ENCODE results near the gene WRNIP1.

The WRNIP1 gene

DNA sequence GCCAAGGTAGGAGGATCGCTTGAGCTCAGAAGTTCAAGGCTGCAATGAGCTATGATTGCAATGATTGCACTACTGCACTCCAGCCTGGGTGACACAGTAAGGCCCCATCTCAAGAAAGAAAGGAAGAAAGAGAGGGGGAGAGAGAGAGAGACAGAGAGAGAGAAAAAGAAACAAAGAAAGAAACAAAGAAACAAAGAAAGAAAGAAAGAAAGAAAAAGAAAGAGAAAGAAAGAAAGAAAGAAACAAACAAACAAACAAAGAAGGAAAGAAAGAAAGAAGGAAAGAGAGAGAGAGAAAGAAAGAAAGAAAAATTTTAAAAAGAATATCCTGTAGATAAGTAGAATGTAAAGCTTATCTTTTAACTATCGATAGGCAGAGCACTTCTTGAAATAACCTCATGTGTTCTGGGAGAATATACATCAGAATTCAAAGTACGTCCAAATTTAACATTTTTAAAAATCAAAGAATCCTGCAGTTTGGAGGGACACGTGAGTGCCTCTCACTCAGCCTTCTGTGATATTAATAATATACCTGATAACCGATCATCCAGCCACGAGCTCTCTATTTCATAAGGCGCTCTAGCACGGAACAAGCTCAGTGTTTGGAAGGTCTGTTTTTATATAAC lies 39.7 kb upstream of the WRNIP1 start:
- TF ChIP-seq, protein P1, sequence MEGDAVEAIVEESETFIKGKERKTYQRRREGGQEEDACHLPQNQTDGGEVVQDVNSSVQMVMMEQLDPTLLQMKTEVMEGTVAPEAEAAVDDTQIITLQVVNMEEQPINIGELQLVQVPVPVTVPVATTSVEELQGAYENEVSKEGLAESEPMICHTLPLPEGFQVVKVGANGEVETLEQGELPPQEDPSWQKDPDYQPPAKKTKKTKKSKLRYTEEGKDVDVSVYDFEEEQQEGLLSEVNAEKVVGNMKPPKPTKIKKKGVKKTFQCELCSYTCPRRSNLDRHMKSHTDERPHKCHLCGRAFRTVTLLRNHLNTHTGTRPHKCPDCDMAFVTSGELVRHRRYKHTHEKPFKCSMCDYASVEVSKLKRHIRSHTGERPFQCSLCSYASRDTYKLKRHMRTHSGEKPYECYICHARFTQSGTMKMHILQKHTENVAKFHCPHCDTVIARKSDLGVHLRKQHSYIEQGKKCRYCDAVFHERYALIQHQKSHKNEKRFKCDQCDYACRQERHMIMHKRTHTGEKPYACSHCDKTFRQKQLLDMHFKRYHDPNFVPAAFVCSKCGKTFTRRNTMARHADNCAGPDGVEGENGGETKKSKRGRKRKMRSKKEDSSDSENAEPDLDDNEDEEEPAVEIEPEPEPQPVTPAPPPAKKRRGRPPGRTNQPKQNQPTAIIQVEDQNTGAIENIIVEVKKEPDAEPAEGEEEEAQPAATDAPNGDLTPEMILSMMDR (IDR thresholded peaks at IDR 0.05; ENCODE audit: low read depth, low read length, missing control alignments): no peak
- no peak overlapping the region for H3K4me3 ChIP-seq (replicated peaks; ENCODE audit: low read depth, low read length)
- DNase-seq (ENCODE audit: extremely low read depth, low read depth): no peak

DNA sequence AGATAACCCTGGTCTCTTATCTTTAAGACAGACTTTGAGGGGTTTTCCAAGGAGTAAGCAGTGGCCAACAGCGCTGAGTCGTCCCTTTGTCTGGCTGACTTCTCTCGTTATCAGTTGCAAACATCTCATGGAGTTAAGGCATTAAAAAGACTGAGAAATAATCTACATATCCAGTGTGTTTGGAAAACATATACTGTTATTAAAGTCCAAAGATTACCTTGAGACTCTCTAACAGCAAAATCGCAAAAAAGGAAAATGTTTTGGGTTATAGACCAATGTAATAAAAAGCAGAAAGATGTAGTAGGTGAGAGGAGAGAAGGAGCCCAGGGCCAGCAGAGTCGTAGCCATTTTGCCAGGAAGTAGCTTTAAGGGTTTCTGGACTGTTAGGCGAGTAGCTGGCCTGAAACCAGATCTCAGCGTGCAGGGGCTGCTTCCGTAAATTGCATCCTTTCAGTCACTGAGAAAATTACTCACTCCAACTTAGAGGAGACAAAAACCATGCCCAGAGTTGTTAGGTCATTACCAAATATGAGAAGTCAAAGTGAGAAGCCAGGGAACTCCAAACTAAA lies 39.1 kb upstream of the WRNIP1 start:
- no peak for DNase-seq (ENCODE audit: extremely low read depth, low read depth)

GRCh38 chr6:2729921-2730320 lies 35.3 kb upstream of the WRNIP1 start:
- TF ChIP-seq, protein P1 (IDR thresholded peaks at IDR 0.05; ENCODE audit: low read depth, low read length, missing control alignments): no peak
- H3K4me3 ChIP-seq (replicated peaks; ENCODE audit: low read depth, low read length): no peak overlapping the region
- DNase-seq (ENCODE audit: extremely low read depth, low read depth): no peak

More for the DNA sequence above, 39.1 kb upstream of the WRNIP1 start:
- TF ChIP-seq, protein P1 (IDR thresholded peaks at IDR 0.05; ENCODE audit: low read depth, low read length, missing control alignments): no peak
- no peak overlapping the region for H3K4me3 ChIP-seq (replicated peaks; ENCODE audit: low read depth, low read length)

DNA sequence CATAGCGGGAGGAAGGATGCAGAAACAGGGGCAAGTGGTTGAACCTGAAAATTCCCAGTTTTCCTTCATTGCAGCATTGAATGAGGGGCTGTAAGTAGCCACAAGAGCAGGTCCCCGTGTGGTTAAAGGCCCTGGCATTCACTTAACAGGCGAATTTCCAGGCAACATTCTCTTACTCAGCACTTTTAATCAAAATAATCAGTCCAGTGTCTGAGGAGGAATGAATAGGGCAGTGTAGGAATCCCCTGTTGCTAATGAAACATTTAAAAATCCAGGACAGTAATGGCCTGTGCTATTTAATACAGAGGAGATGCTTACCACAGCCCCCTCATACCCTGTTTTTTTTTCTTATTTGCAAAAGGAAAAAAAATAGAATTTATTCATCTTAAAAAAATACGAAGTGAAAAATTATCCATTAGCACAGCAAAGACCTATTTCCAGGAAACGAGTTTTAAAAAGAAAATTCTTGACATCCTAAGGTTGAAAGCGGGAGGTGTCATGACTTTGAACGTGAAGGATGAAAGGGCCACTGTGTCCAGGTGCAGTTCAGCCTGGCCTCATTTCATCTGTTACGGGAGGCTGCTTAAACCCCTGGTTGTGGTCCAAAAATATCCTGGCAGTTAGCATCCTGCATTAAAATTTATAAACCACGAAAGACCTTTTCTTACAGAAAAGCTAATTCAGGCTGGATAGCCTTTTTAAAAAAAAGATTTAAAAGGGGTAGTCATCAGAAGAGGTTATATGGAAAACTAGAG lies 34.7 kb upstream of the WRNIP1 start:
- TF ChIP-seq, protein P1 (IDR thresholded peaks at IDR 0.05; ENCODE audit: low read depth, low read length, missing control alignments): no peak
- DNase-seq (ENCODE audit: extremely low read depth, low read depth): no peak
- H3K4me3 ChIP-seq (replicated peaks; ENCODE audit: low read depth, low read length): no peak overlapping the region

GRCh38 chr6:2731281-2731909 lies 33.8 kb upstream of the WRNIP1 start:
- DNase-seq (ENCODE audit: extremely low read depth, low read depth): no peak
- no peak overlapping the region for H3K4me3 ChIP-seq (replicated peaks; ENCODE audit: low read depth, low read length)
- TF ChIP-seq, protein P1 (IDR thresholded peaks at IDR 0.05; ENCODE audit: low read depth, low read length, missing control alignments): no peak

DNA sequence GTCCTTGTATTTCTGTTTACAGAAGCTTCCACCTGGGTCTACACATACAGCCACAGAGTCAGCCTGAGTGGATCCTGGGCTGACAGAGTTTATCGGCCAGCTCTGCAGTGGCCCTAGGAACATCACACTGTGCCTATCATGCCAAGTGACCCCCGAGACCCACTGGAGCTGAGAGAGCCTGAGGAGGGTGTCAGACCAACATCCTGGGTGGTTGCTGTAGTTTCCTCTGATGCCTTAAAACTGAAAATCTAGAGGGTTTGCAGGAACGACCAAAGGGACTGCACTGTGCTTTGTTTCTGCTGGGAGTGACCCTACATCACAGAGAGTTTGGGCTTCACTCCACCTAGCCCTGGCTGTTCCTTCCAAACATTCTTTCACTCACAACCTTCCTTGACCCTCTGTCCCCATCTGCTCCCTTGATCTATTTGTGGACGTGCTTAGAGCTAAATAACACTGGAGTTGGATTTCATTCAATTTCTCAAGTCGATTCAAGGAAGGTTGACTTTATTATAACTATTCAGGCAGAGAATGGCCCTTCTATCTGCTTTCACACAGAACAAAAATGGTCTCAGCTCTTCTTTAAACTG lies 32.6 kb upstream of the WRNIP1 start:
- H3K4me3 ChIP-seq (replicated peaks; ENCODE audit: low read depth, low read length): no peak overlapping the region
- DNase-seq (ENCODE audit: extremely low read depth, low read depth): no peak
- TF ChIP-seq, protein P1 (IDR thresholded peaks at IDR 0.05; ENCODE audit: low read depth, low read length, missing control alignments): no peak
